HG03139 (cell line): ENCODE measurements around the gene C9orf57.
"Not testable (repeated sequence)": the region's sequence is repeated elsewhere in the genome, so short reads cannot be mapped to it uniquely, and the experiment has no call there.

Source experiments
- ATAC-seq: cut with Tn5 transposase; IDR thresholded peaks from one replicate; pipeline ENCODE4 v1.9.1; 2021; ENCODE audit not compliant: unreplicated experiment

Gene C9orf57

GRCh38 chr9:72060513-72060912, at the start of gene C9orf57:
Gene C9orf57 (minus strand): TSS chr9:72060613. CDS start chr9:72059331, 1,282 bp downstream.
- no peak for ATAC-seq

DNA sequence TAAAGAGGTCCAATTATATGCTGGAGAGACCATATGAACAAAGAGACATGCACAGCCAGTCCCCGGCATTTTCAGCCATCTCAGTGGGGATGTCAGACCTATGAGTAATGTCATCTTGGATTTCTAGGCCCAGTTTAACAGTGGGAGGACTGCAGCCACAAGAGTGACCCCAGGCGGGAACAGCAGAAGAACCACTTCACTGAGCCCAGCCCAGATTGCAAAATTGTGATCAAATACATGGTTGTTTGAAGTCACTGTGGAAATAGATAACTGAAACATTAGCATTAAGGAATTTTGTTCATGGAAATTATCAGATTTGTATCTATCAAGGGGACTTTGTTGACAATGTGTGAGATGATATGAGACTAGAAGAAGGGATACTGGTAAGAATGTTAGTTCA, 42.1 kb upstream of the C9orf57 start:
- ATAC-seq: no peak

- ATAC-seq: not testable (repeated sequence)
These were observed 35.1 kb upstream of the C9orf57 start for GRCh38 chr9:72095520-72095919.

DNA sequence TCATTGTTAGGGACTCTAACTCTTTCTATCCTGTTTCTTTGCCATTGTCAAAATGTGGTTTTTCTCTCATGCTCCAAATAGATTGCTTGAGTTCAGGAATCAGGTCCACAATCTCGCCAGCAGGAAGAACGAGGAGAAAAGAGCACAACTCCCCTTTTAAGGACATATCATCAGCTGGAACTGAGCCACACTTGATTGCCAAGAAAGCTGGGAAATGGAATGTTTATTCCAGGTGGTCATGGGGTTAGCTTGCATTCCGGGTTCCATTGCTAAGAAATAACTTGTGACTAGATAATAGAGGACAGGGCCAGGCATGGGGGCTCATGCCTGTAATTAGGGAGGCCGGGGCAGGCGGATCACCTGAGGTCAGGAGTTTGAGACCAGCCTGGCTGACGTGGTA, 32.4 kb upstream of the C9orf57 start:
- no peak for ATAC-seq

- ATAC-seq: no peak
These were observed 29.2 kb upstream of the C9orf57 start for GRCh38 chr9:72089451-72090130.

GRCh38 chr9:72082536-72082935, 22.1 kb upstream of the C9orf57 start:
- no peak for ATAC-seq

DNA sequence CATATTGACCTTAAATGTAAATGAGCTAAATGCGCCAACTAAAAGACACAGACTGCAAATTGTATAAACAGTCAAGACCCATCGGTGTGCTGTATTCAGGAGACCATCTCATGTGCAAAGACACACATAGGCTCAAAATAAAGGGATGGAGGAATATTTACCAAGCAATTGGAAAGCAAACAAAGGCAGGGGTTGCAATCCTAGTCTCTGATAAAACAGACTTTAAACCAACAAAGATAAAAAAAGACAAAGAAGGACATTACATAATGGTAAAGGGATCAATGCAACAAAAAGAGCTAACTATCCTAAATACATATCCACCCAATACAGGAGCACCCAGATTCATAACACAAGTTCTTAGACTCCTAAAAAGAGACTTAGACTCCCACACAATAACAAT, 14.3 kb upstream of the C9orf57 start:
- not testable (repeated sequence) for ATAC-seq

- no peak for ATAC-seq
These were observed 4.7 kb upstream of the C9orf57 start for GRCh38 chr9:72065076-72065475.

GRCh38 chr9:72052122-72052521, 8.3 kb downstream of the C9orf57 start:
- ATAC-seq: no peak

GRCh38 chr9:72048850-72049249, 11.6 kb downstream of the C9orf57 start:
- no peak for ATAC-seq

GRCh38 chr9:72046630-72047456, 13.6 kb downstream of the C9orf57 start:
- ATAC-seq: no peak

DNA sequence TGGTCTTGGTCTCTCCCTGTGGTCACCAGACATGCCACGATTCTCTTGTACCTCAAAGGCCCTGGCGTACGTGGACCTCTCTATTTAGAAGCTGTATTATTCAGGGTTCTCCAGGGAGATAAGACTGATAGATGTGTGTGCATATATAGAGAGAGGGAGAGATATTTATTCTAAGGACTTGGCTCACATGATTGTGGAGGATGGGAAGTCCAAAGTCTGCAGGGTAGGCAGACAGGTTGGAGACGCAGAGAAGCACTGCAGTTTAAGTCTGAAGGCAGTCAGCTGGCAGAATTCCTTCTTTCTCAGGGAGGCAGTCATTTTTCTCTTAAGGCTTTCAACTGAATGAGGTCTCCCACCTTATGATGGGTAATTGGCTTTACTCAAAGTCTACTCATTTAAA, 16.3 kb downstream of the C9orf57 start:
- no peak for ATAC-seq

GRCh38 chr9:72043576-72043975, 16.8 kb downstream of the C9orf57 start:
- no peak for ATAC-seq

DNA sequence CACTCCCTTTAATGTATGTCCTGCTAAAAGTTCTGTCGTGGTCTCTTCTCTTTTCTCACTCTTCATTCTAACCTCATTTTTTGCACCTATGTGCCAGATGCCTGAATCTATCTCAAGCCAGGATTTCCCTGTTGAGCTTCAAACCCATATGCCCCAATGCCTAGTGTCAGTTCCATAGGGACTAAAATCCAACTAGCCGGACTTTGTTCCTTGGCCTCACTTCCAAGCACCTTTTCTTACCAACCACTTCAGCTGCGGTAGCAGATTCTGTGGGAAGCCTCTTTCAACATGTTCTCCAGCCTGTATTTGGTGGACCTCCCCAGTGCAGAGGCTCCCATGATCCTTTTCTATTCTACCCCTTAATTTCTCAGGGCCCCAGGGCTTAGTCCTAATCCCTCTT, 17.5 kb downstream of the C9orf57 start:
- no peak for ATAC-seq

DNA sequence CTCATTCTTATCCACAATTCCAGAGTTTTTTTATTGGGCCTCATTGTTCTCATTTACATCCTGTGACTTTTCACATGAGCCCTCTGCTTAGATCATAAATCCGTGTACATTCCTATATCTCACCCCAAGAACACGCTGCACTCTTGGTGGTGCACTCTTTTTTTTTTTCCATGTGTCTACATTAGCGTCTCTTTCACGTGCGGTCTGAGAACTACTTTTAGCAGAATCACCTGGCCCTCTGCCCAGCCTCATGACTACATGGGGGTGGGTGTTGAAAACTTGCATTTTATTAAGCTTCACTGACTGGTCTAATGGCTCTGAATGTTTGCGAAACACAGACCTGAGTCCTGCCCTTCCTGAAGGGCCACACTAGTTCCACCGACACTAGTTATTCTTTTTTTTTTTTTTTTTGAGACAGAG, 18.6 kb downstream of the C9orf57 start:
- no peak for ATAC-seq

- no peak for ATAC-seq
These were observed 19.0 kb downstream of the C9orf57 start for GRCh38 chr9:72041369-72041768.

DNA sequence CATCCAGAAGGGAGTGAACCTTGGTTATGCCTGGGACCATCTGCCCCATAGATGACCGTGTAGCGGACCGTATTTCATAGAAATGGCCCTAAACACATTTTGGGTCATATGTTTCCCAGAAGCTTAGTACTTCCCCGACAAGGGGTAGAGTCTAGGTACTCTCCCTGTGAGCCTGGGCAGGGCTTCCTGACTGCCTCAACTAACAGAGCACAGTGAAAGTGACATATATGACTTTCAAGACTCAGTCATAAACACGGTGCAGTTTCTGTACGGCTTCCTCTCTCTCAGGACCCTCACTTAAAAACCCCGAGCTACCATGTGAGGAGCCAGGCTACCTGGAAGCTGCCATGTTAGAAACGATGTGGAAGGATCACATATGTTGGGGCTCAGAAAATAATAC, 20.9 kb downstream of the C9orf57 start:
- ATAC-seq: no peak

- ATAC-seq: peak; percentile 64
These were observed 21.5 kb downstream of the C9orf57 start for GRCh38 chr9:72038890-72039410.

GRCh38 chr9:72038408-72038807, 22.0 kb downstream of the C9orf57 start:
- no peak for ATAC-seq

DNA sequence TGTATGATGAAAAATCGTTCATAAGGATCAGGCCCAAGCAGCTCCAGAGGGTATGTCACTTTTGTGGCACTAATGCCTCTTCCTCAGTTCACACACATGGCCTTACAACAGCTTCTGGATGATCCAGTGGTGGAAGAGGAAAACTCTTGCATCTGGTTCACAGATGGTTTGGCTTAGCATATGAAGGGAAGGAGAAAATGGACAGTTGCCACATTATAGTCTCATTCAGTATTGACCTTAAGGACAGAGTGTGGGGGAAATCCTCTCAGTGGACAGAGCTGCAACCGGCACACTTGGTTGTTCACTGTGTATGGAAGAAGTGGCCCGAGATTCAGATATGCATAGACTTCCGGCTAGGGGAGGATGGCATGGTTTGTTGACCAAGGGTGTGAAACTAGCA, 22.8 kb downstream of the C9orf57 start:
- ATAC-seq: no peak

GRCh38 chr9:72030767-72031166, 29.6 kb downstream of the C9orf57 start:
- ATAC-seq: no peak

DNA sequence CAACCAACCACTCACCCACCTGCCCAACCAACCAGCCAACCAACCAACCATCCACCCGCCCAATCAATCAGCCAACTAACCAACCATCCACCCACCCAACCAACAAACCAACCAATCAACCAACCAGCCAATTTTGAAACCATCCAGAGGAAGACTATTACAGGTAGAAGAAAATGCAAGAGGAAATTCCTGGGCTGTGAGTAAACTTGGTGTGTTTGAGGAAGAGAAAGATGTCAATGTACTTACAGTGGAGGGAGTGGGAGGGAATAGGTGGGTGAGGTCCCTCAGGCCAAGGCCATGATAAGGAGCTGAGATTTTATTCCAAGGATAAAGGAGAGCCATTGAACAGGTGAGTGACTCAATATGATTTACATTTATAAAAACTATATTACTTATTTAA, 30.4 kb downstream of the C9orf57 start:
- no peak for ATAC-seq
